Right lobe of liver (tissue), 4 donors: ENCODE results near the gene SIDT2.

ENCODE experiments used
- CTCF ChIP-seq, 4 donors: fragments of 200-600 bp in 3 of 4; fragments of 450-650 bp in 1 of 4; IDR thresholded peaks; one replicate each; pipeline versions ENCODE4 v1.5.1 to v1.8.0; 2016 to 2022; ENCODE audit warnings: antibody characterized with exemption in 4 of 4, mild to moderate bottlenecking in 2 of 4
- POLR2A ChIP-seq: fragments of 450-650 bp; IDR thresholded peaks from one replicate; pipeline ENCODE4 v1.6.1; 2017; ENCODE audit warnings: antibody characterized with exemption, mild to moderate bottlenecking
- donor health status: DM: no; HTN: no; CAD: no.
- donor health status: DM: no; HTN: no; CAD: no.
- donor health status: DM: no; HTN: yes; CAD: no.

- TF ChIP-seq CTCF (IDR thresholded peaks at IDR 0.05) (no peak), POLR2A (no peak)
Measured at GRCh38 chr11:117198613-117199012, 20.1 kb downstream of the SIDT2 start.
